GM19240 (cell line): Measurements from ENCODE around the gene ERCC2.
"Not testable (repeated sequence)": the region's sequence is repeated elsewhere in the genome, so short reads cannot be mapped to it uniquely, and the experiment has no call there.

Experiments
- DNase-seq: peaks from one replicate; pipeline ENCODE4 v3.0.0; 2011; ENCODE audit warnings: low spot score; ENCODE audit not compliant: insufficient read length

Gene ERCC2

DNA sequence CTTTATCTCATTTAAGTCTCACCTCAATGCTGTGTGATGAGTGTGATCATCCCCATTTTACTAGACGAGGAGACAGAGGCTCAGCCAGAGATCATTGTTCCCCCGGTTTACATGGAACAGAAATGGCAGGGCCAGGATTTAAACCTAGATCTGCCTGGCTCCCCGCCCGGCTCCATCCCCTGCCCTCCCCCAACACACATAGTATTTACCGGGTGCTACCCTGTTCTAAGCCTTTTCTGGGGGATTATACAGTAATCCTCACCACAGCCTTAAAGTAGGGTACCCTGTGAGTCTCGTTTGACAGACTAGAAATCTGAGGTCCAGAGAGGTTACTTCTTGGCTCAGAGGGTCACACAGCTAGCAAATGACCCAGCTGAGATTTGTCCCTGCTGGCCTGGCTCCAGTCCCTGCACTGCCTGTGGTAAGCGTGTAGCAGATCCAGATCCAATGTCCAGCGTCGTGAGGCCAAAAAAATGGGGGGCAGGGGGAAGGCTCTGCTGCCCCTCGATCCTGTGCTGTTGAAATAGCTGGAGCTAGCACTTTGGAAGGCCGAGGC is 33.6 kb downstream of the ERCC2 start:
- no peak for DNase-seq

DNA sequence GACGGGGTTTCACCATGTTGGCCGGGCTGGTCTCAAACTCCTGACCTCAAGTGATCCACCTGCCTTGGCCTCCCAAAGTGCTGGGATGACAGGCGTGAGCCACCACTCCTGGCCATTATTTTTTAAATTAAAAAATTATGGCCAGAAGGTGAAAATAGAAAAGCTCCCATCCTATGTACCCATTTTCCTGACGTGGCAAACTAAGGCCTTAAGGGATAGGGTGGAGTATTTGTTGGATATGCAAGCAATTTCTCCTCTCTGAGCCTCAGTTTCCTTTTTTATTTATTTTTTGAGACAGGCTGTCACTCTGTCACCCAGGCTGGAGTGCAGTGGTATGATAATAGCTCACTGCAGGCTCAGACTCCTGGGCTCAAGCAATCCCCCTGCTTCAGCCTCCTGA is 35.5 kb downstream of the ERCC2 start:
- not testable (repeated sequence) for DNase-seq

- no peak for DNase-seq
Measured at GRCh38 chr19:45333609-45334303, 36.6 kb downstream of the ERCC2 start.

GRCh38 chr19:45331411-45331810 is 39.0 kb downstream of the ERCC2 start:
- DNase-seq = no peak

GRCh38 chr19:45327404-45328143 is 42.8 kb downstream of the ERCC2 start:
- DNase-seq = no peak

DNA sequence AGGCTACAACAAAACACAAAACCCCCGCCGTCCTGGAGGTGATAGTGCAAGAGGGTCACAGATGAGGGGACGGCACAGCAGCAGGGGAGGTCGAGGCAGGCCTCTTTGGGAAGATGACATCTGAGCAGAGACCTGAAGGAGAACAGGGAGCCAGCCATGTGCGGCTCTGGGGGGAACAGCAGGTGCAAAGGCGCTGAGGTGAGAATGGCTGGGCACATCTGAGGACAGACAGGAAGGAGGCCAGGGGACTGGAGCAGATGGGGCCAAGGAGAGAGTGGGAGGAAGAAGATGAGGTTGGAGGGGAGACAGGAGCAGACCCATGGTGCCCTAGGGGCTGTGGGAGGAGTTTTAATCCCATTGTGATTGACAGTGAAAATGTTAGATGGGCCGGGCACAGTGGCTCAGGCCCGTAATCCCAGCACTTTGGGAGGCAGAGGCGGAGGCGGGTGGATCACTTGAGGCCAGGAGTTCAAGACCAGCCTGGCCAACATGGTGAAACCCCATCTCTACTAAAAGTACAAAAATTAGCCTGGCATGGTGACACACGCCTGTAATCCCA is 45.9 kb downstream of the ERCC2 start:
- no peak for DNase-seq

GRCh38 chr19:45323671-45324081 is 46.7 kb downstream of the ERCC2 start:
- DNase-seq = no peak

DNA sequence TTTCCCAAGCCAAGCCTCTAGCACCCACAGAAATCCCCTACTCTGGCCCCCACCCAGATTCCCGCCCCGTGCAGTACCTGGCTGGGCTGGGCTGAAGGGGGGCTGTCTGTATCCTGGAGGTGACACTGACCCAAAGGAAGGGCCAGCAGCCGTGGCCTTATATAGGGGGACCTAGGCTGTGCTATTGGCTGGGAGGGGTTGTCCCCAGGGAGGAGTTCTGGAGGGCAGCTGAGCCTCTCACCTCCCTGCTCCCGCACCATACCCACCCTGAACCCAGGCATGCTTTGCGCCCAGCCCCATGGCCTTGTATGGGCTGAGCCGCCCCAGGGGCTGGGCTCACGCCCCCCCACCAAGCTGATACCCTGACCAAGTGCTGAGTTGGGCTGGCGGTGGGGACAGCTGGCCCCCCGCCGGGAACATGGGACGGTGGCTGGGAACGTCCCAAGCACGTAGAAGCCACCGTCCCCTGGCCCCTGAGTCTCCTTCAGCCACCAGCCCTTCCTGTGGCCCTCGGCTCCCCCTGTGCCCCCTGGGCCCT is 47.6 kb downstream of the ERCC2 start, which contains the start of gene CKM:
TSS of gene CKM (minus strand) at position 132 of the 538 bp plus-strand sequence. CDS start 3,162 bp downstream, outside the sequence.
- DNase-seq = no peak

- no peak for DNase-seq
Measured at GRCh38 chr19:45322311-45322710, 48.1 kb downstream of the ERCC2 start.

GRCh38 chr19:45321848-45322247 is 48.5 kb downstream of the ERCC2 start:
- no peak for DNase-seq

DNA sequence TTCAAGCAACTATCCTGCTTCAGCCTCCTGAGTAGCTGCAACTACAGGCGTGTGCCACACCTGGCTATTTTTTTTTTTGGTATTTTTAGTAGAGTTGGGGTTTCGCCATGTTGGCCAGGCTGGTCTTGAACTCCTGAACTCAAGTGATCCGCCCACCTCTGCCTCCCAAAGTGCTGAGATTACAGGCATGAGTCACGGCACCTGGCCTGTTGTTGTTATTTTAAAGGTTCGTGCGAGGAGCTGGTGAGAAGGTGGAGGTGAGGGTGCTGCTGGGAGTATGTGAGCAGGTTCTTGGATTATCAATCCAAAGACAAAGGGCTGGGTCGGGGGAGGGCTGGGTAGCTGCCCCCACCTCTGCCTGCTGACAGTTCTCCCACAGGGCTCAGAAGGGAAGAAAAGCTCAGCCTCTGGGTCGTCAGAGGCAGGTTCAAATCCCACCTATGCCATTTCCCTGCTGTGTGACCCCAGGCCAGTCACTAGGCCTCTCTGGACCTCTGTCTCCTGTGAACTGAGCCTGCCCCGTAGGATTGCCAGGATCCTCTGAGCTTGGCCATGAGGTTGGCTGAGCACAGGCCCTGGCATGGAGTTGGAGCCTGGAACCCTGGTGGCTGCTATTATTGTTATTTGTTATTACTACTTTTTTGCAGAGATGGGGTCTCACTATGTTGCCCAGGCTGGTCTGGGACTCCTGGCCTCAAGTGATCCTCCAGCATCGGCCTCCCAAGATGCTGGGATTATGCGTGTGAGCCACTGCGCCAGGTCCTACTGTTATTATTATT is 49.2 kb downstream of the ERCC2 start:
- no peak for DNase-seq

DNA sequence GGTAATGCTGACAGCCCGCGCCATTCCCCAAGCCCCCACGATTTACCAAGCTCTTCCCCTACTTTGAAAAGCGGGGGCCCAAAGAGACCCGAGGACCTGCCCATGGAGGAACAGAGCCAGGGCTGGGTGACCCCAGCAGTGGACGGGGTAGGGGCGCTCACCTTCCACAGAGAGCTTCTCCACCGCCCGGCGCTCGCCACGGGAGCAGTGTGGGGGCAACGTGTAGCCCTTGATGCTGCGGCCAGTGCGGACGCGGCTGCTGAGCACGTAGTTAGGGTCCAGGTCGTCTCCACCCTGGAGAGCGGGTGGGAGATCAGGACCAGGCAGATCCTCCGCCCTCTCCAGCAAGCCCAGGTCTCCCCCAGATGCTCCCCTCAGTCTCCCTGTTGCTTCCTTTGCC is 55.1 kb downstream of the ERCC2 start:
- DNase-seq = no peak

DNA sequence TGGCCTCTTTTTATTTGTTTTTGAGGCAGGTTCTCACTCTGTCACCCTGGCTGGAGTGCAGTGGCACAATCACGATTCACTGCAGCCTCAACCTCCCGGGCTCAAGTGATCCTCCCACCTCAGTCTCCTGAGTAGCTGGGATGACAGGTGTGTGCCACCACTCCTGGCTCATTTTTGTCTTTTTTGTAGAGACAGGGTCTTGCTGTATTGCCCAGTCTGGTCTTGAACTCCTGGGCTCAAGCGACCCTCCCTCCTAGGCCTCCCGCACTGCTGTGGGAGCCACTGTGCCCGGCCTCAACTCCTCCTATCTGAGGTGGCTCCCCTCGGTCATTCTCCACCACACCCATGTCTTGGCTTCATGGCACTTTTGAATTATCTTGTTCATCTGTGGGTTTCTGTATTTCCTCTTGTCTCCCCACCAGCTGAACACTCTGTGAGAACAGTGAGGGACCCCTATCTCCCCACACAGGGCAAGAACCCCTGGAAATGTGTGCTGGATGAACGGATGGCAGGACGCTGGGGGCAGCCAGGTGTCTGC is 55.6 kb downstream of the ERCC2 start:
- DNase-seq = no peak

GRCh38 chr19:45312285-45312684 is 58.1 kb downstream of the ERCC2 start:
- not testable (repeated sequence) for DNase-seq

DNA sequence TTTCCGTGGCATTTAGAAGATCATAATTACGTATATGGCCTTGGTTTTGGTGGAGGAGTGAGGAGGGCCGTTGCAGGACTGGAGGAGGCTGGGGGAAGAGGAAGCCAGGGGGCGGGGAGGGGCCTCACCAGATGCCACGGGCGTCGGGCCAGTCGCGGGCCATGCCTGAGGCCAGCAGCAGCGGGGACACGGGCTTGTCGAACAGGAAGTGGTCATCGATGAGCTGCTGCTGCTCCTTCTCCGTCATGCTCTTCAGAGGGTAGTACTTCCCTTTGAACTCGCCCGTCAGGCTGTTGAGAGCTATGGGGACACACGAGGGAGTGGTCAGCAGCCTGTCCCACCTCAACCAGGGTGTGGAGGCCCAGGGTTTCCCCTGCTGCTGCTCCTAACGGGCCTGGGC is 58.8 kb downstream of the ERCC2 start:
- DNase-seq = no peak

GRCh38 chr19:45309322-45309721 is 61.1 kb downstream of the ERCC2 start:
- not testable (repeated sequence) for DNase-seq

- no peak for DNase-seq
Measured at GRCh38 chr19:45307361-45307760, 63.0 kb downstream of the ERCC2 start.

- DNase-seq = no peak
Measured at GRCh38 chr19:45306518-45307027, 63.8 kb downstream of the ERCC2 start.

- DNase-seq = no peak
Measured at GRCh38 chr19:45306040-45306439, 64.3 kb downstream of the ERCC2 start.

GRCh38 chr19:45305421-45305820 is 65.0 kb downstream of the ERCC2 start:
- DNase-seq = no peak

GRCh38 chr19:45305007-45305406 is 65.4 kb downstream of the ERCC2 start:
- no peak for DNase-seq
